ENCODE results near the gene AOAH. TPM values are rescaled to one million over a fixed set of nuclear protein-coding genes. Genes with fewer than 3 reads are reported as not detected.

AOAH gene
- total RNA-seq, 1 donor from 2014 or later = 5.5 TPM

DNA sequence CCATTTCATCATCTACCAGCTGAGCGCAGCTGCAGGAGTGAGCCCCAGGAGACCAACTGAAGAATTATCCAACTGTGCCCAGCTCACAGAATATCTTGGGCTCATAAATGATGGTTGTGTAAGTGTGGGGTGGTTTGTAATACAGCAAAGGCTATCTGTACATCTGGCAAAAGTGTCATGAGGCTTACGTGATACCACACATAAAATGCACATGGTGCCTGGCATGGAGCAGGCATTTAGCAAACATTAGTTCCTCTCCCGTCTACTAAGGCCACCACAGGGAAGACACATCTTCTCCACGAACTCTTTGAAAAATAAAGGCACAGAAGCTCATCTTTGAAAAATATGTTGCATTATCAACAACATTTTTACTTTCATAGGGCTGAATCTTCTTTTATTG, 32.3 kb downstream of the AOAH start:
- H3F3A ChIP-seq (ENCODE audit: low read depth) = no peaks in the 10 kb centered on the region
- peaks cover 7% of the 10 kb centered on the region for H3K4me1 Mint-ChIP-seq
- H3K9me3 ChIP-seq (ENCODE audit: low read depth) = no peaks in the 10 kb centered on the region
- no peaks in the 10 kb centered on the region for H3K9me3 Mint-ChIP-seq
- TF ChIP-seq EZH2 (IDR thresholded peaks at IDR 0.05) (no peak), EZH2phosphoT487 (IDR thresholded peaks at IDR 0.05) (no peak)
- TF ChIP-seq, protein P1, sequence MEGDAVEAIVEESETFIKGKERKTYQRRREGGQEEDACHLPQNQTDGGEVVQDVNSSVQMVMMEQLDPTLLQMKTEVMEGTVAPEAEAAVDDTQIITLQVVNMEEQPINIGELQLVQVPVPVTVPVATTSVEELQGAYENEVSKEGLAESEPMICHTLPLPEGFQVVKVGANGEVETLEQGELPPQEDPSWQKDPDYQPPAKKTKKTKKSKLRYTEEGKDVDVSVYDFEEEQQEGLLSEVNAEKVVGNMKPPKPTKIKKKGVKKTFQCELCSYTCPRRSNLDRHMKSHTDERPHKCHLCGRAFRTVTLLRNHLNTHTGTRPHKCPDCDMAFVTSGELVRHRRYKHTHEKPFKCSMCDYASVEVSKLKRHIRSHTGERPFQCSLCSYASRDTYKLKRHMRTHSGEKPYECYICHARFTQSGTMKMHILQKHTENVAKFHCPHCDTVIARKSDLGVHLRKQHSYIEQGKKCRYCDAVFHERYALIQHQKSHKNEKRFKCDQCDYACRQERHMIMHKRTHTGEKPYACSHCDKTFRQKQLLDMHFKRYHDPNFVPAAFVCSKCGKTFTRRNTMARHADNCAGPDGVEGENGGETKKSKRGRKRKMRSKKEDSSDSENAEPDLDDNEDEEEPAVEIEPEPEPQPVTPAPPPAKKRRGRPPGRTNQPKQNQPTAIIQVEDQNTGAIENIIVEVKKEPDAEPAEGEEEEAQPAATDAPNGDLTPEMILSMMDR (IDR thresholded peaks at IDR 0.05) = no peak
- no peak overlapping the region for H2AFZ ChIP-seq (replicated peaks)
- no peak for DNase-seq (ENCODE audit: low spot score)
- no peaks in the 10 kb centered on the region for H3K36me3 ChIP-seq
- H3K9ac ChIP-seq = no peak overlapping the region
- no peak overlapping the region for H3K27ac ChIP-seq
- no peaks in the 10 kb centered on the region for H3K36me3 Mint-ChIP-seq
- no peak overlapping the region for H3K4me3 Mint-ChIP-seq
- no peaks in the 10 kb centered on the region for H4K20me1 ChIP-seq (ENCODE audit: low read depth)
- no peaks in the 10 kb centered on the region for H3K79me2 ChIP-seq (ENCODE audit: low read depth)
- no peaks in the 10 kb centered on the region for H3K27me3 Mint-ChIP-seq (ENCODE audit: insufficient read depth, low read depth)
- no peak overlapping the region for H3K4me2 ChIP-seq
- H3K4me1 ChIP-seq = peaks cover 5% of the 10 kb centered on the region
- no peak overlapping the region for H3K4me3 ChIP-seq
- H3K27ac Mint-ChIP-seq = no peak overlapping the region
- H3K27me3 ChIP-seq = no peaks in the 10 kb centered on the region

DNA sequence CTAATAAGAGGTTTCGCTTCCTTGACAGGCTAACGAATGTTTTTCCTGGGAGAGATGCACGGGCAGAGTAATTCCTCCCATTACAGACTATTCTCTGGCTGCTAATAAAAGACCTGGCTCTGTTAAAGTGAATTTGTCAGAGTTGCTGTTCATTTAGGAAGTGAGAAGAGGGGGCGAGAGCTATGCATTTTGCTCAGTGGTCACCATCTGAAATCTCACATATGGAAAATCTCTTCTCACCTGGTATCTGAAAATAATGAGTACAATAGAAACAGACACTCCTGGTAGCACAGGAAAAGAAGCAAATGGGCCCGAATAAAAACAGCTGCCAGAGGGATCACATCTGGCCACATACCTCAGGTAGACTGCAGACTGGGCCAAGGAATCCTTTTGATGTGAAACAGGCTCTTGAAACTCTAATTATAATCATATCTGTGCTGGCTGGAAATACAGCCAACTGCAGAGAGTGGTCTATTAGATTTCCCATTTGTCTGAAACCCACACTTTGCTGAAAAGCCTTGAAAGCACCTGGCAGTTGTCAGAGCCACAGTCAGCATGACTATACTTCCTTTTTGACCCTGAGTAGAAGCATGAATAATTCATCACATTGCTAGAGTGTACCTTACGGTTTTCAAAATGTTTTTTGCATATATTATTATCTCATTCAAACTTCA, 33.6 kb downstream of the AOAH start:
- Histone ChIP-seq H3K4me1 (peaks cover 5% of the 10 kb centered on the region), H3K27ac (no peak overlapping the region), H3K9ac (no peak overlapping the region), H3K4me3 (no peak overlapping the region), H3K79me2 (ENCODE audit: low read depth) (no peaks in the 10 kb centered on the region), H4K20me1 (ENCODE audit: low read depth) (no peaks in the 10 kb centered on the region), H3F3A (ENCODE audit: low read depth) (no peaks in the 10 kb centered on the region), H3K27me3 (no peaks in the 10 kb centered on the region), H3K36me3 (no peaks in the 10 kb centered on the region), H3K9me3 (ENCODE audit: low read depth) (no peaks in the 10 kb centered on the region), H2AFZ (replicated peaks) (no peak overlapping the region), H3K4me2 (no peak overlapping the region)
- H3K4me3 Mint-ChIP-seq = no peak overlapping the region
- no peak overlapping the region for H3K27ac Mint-ChIP-seq
- H3K36me3 Mint-ChIP-seq = no peaks in the 10 kb centered on the region
- DNase-seq (ENCODE audit: low spot score) = no peak
- H3K27me3 Mint-ChIP-seq (ENCODE audit: insufficient read depth, low read depth) = no peaks in the 10 kb centered on the region
- no peaks in the 10 kb centered on the region for H3K9me3 Mint-ChIP-seq
- TF ChIP-seq EZH2 (IDR thresholded peaks at IDR 0.05) = no peak
- TF ChIP-seq EZH2phosphoT487 (IDR thresholded peaks at IDR 0.05) = no peak
- TF ChIP-seq, protein P1 (IDR thresholded peaks at IDR 0.05) = no peak
- peaks cover 7% of the 10 kb centered on the region for H3K4me1 Mint-ChIP-seq

DNA sequence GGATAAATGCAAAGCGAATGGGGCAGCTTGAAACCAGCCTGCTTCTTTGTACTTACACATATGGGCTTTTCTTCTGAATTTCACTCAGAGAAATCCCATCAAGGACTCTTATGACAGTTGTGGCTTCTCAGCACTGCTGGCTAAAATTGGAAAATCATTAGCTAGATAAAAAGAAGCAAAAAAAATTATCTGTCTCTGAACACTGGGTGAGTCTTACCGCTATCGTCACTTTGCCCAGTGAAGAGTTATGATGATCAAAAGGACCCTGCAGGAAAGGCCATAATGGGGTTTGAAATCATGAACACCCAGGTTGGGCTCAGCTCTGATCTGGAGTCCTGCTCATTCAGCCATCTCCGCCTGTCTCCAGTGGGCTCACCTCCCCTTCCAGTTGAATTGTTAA, 34.3 kb downstream of the AOAH start:
- Histone ChIP-seq H2AFZ (replicated peaks) (no peak overlapping the region), H3K27me3 (no peaks in the 10 kb centered on the region), H3K36me3 (no peaks in the 10 kb centered on the region)

More for the DNA sequence above, 34.3 kb downstream of the AOAH start:
- H3K4me1 Mint-ChIP-seq = peaks cover 7% of the 10 kb centered on the region
- H3K27me3 Mint-ChIP-seq (ENCODE audit: insufficient read depth, low read depth) = no peaks in the 10 kb centered on the region
- no peak overlapping the region for H3K4me3 Mint-ChIP-seq
- no peaks in the 10 kb centered on the region for H3K9me3 Mint-ChIP-seq
- Histone ChIP-seq H3K9ac (no peak overlapping the region), H3K4me3 (no peak overlapping the region), H3K4me1 (peaks cover 5% of the 10 kb centered on the region), H3F3A (ENCODE audit: low read depth) (no peaks in the 10 kb centered on the region), H3K79me2 (ENCODE audit: low read depth) (no peaks in the 10 kb centered on the region), H3K9me3 (ENCODE audit: low read depth) (no peaks in the 10 kb centered on the region), H3K27ac (no peak overlapping the region), H3K4me2 (no peak overlapping the region), H4K20me1 (ENCODE audit: low read depth) (no peaks in the 10 kb centered on the region)
- no peak for DNase-seq (ENCODE audit: low spot score)
- TF ChIP-seq EZH2 (IDR thresholded peaks at IDR 0.05) (no peak), EZH2phosphoT487 (IDR thresholded peaks at IDR 0.05) (no peak)
- TF ChIP-seq, protein P1 (IDR thresholded peaks at IDR 0.05) = no peak
- no peaks in the 10 kb centered on the region for H3K36me3 Mint-ChIP-seq
- H3K27ac Mint-ChIP-seq = no peak overlapping the region

All from neural progenitor cell (in vitro differentiated cells).